HG03039 (cell line): Measurements from ENCODE around the gene CDK8.

ENCODE experiments used
- ATAC-seq: cut with Tn5 transposase; IDR thresholded peaks from one replicate; pipeline ENCODE4 v1.9.1; 2021; ENCODE audit warnings: mild to moderate bottlenecking, moderate library complexity; ENCODE audit not compliant: unreplicated experiment

The CDK8 gene

GRCh38 chr13:26379831-26380230 is 125.9 kb downstream of the CDK8 start:
- no peak for ATAC-seq

- ATAC-seq: no peak
Observed at GRCh38 chr13:26380930-26381329, 127.0 kb downstream of the CDK8 start.

- no peak for ATAC-seq
Observed at GRCh38 chr13:26382366-26382765, 128.4 kb downstream of the CDK8 start.

GRCh38 chr13:26382835-26383234 is 128.9 kb downstream of the CDK8 start:
- ATAC-seq: no peak

- no peak for ATAC-seq
Observed at GRCh38 chr13:26384587-26384986, 130.7 kb downstream of the CDK8 start.

GRCh38 chr13:26386026-26386425 is 132.1 kb downstream of the CDK8 start:
- ATAC-seq: no peak

GRCh38 chr13:26390203-26390602 is 136.3 kb downstream of the CDK8 start:
- ATAC-seq: no peak

GRCh38 chr13:26400545-26400944 is 146.6 kb downstream of the CDK8 start:
- no peak for ATAC-seq

GRCh38 chr13:26401069-26401468 is 147.1 kb downstream of the CDK8 start:
- ATAC-seq: no peak

- no peak for ATAC-seq
Observed at GRCh38 chr13:26401578-26402021, 147.7 kb downstream of the CDK8 start.

GRCh38 chr13:26406791-26407190 is 152.9 kb downstream of the CDK8 start:
- no peak for ATAC-seq

- ATAC-seq: no peak
Observed at GRCh38 chr13:26411206-26411605, 157.3 kb downstream of the CDK8 start.

GRCh38 chr13:26412263-26412662 is 158.3 kb downstream of the CDK8 start:
- no peak for ATAC-seq

- no peak for ATAC-seq
Observed at GRCh38 chr13:26412936-26413716, 159.2 kb downstream of the CDK8 start.

GRCh38 chr13:26420282-26420960 is 166.5 kb downstream of the CDK8 start:
- ATAC-seq: no peak

- ATAC-seq: no peak
Observed at GRCh38 chr13:26422036-26422435, 168.1 kb downstream of the CDK8 start.

GRCh38 chr13:26423629-26424028 is 169.7 kb downstream of the CDK8 start:
- no peak for ATAC-seq

GRCh38 chr13:26424181-26424580 is 170.3 kb downstream of the CDK8 start:
- no peak for ATAC-seq

- ATAC-seq: no peak
Observed at GRCh38 chr13:26425443-26426358, 171.8 kb downstream of the CDK8 start.

GRCh38 chr13:26433776-26434175 is 179.8 kb downstream of the CDK8 start:
- no peak for ATAC-seq

GRCh38 chr13:26435171-26435570 is 181.2 kb downstream of the CDK8 start:
- ATAC-seq: no peak
